Muscle layer of duodenum (tissue), 2 donors: ENCODE measurements around the gene MAGEF1.

ENCODE experiments used
- H3K27ac ChIP-seq: one replicate; pipeline ENCODE4 v1.7.0; 2013; ENCODE audit warnings: mild to moderate bottlenecking, low read length
- H3K27me3 ChIP-seq: one replicate; pipeline ENCODE4 v1.7.0; 2013; ENCODE audit warnings: low read depth, mild to moderate bottlenecking, control low read depth, low read length
- H3K36me3 ChIP-seq, 2 donors: one replicate each; pipeline ENCODE4 v1.7.0; 2013; ENCODE audit warnings: low read length in 2 of 2, control low read depth in 1 of 2, mild to moderate bottlenecking in 1 of 2; ENCODE audit not compliant: insufficient read depth in 2 of 2, control insufficient read depth in 1 of 2
- H3K4me1 ChIP-seq, 2 donors: one replicate each; pipeline ENCODE4 v1.7.0; 2013; ENCODE audit warnings: low read length in 2 of 2, mild to moderate bottlenecking in 2 of 2, control low read depth in 1 of 2, moderate library complexity in 1 of 2; ENCODE audit not compliant: insufficient read depth in 2 of 2, control insufficient read depth in 1 of 2
- H3K4me3 ChIP-seq, 2 donors: one replicate each; pipeline ENCODE4 v1.7.0; 2013; ENCODE audit warnings: low read length in 2 of 2, low read depth in 1 of 2, mild to moderate bottlenecking in 1 of 2
- H3K9me3 ChIP-seq, 2 donors: one replicate each; pipeline ENCODE4 v1.7.0; 2013; ENCODE audit warnings: low read length in 2 of 2, control low read depth in 1 of 2, mild to moderate bottlenecking in 1 of 2; ENCODE audit not compliant: control insufficient read depth in 1 of 2
- donor health status: healthy.

The MAGEF1 gene

GRCh38 chr3:184711493-184712247 lies at the start of gene MAGEF1:
Gene MAGEF1 (minus strand): TSS chr3:184712064. CDS start chr3:184711821, 243 bp downstream.
- Histone ChIP-seq H3K4me3 (peak within 1 kb of the TSS; percentile 85 to 87), H3K9me3 (no peaks in the 10 kb centered on the region), H3K27ac (peak within 1 kb of the TSS; percentile 67), H3K4me1 (peaks cover 16 to 36% of the 10 kb centered on the region in 2 donors), H3K36me3 (peaks cover 0 to 3% of the 10 kb centered on the region in 2 donors), H3K27me3 (no peaks in the 10 kb centered on the region)

GRCh38 chr3:184761075-184761841 lies 49.4 kb upstream of the MAGEF1 start:
- no peaks in the 10 kb centered on the region for H3K27me3 ChIP-seq
- H3K27ac ChIP-seq, result no peak overlapping the region
- peaks cover 7 to 33% of the 10 kb centered on the region in 2 donors for H3K4me1 ChIP-seq
- no peaks in the 10 kb centered on the region for H3K36me3 ChIP-seq
- H3K9me3 ChIP-seq, result no peaks in the 10 kb centered on the region
- no peak overlapping the region for H3K4me3 ChIP-seq

GRCh38 chr3:184760337-184761074 lies 48.6 kb upstream of the MAGEF1 start:
- Histone ChIP-seq H3K4me3 (no peak overlapping the region), H3K4me1 (peaks cover 7 to 41% of the 10 kb centered on the region in 2 donors), H3K27me3 (no peaks in the 10 kb centered on the region), H3K9me3 (no peaks in the 10 kb centered on the region), H3K27ac (no peak overlapping the region), H3K36me3 (no peaks in the 10 kb centered on the region)

GRCh38 chr3:184759666-184760200 lies 47.9 kb upstream of the MAGEF1 start:
- no peaks in the 10 kb centered on the region for H3K9me3 ChIP-seq
- H3K4me3 ChIP-seq, result no peak overlapping the region
- H3K36me3 ChIP-seq, result no peaks in the 10 kb centered on the region
- H3K4me1 ChIP-seq, result peaks cover 7 to 44% of the 10 kb centered on the region in 2 donors
- no peaks in the 10 kb centered on the region for H3K27me3 ChIP-seq
- H3K27ac ChIP-seq, result no peak overlapping the region

- peaks cover 7 to 44% of the 10 kb centered on the region in 2 donors for H3K4me1 ChIP-seq
Observed at GRCh38 chr3:184758056-184758455, 46.2 kb upstream of the MAGEF1 start.

GRCh38 chr3:184757022-184757651 lies 45.3 kb upstream of the MAGEF1 start:
- no peaks in the 10 kb centered on the region for H3K27me3 ChIP-seq
- H3K27ac ChIP-seq, result peak overlapping the region; percentile 33
- H3K4me1 ChIP-seq, result peaks cover 7 to 44% of the 10 kb centered on the region in 2 donors
- H3K4me3 ChIP-seq, result peak overlapping the region; percentile 23 to 29
- no peaks in the 10 kb centered on the region for H3K36me3 ChIP-seq
- no peaks in the 10 kb centered on the region for H3K9me3 ChIP-seq

More at GRCh38 chr3:184758056-184758455, 46.2 kb upstream of the MAGEF1 start:
- H3K27me3 ChIP-seq, result no peaks in the 10 kb centered on the region
- H3K9me3 ChIP-seq, result no peaks in the 10 kb centered on the region
- H3K27ac ChIP-seq, result no peak overlapping the region
- H3K4me3 ChIP-seq, result no peak overlapping the region
- H3K36me3 ChIP-seq, result no peaks in the 10 kb centered on the region

GRCh38 chr3:184756151-184757021 lies 44.5 kb upstream of the MAGEF1 start:
- H3K4me3 ChIP-seq, result peak overlapping the region; percentile 23 to 29
- no peaks in the 10 kb centered on the region for H3K36me3 ChIP-seq
- no peaks in the 10 kb centered on the region for H3K27me3 ChIP-seq
- peak overlapping the region; percentile 33 for H3K27ac ChIP-seq
- H3K9me3 ChIP-seq, result no peaks in the 10 kb centered on the region
- H3K4me1 ChIP-seq, result peaks cover 3 to 38% of the 10 kb centered on the region in 2 donors

GRCh38 chr3:184755315-184755731 lies 43.5 kb upstream of the MAGEF1 start:
- Histone ChIP-seq H3K27ac (no peak overlapping the region), H3K36me3 (no peaks in the 10 kb centered on the region), H3K9me3 (no peaks in the 10 kb centered on the region), H3K27me3 (no peaks in the 10 kb centered on the region), H3K4me1 (peaks cover 0 to 27% of the 10 kb centered on the region in 2 donors), H3K4me3 (no peak overlapping the region)

GRCh38 chr3:184752361-184752760 lies 40.5 kb upstream of the MAGEF1 start:
- no peaks in the 10 kb centered on the region for H3K9me3 ChIP-seq

More at GRCh38 chr3:184752361-184752760, 40.5 kb upstream of the MAGEF1 start:
- Histone ChIP-seq H3K4me3 (no peak overlapping the region), H3K36me3 (no peaks in the 10 kb centered on the region), H3K27ac (no peak overlapping the region), H3K27me3 (no peaks in the 10 kb centered on the region), H3K4me1 (peaks cover 0 to 21% of the 10 kb centered on the region in 2 donors)
